GM21447 (cell line): ENCODE results near the gene CAVIN4.

Source experiments
- ATAC-seq: cut with Tn5 transposase; IDR thresholded peaks from one replicate; pipeline ENCODE4 v1.9.1; 2021; ENCODE audit not compliant: unreplicated experiment

CAVIN4 gene

GRCh38 chr9:100589582-100589981 lies 11.7 kb downstream of the CAVIN4 start:
- no peak for ATAC-seq

DNA sequence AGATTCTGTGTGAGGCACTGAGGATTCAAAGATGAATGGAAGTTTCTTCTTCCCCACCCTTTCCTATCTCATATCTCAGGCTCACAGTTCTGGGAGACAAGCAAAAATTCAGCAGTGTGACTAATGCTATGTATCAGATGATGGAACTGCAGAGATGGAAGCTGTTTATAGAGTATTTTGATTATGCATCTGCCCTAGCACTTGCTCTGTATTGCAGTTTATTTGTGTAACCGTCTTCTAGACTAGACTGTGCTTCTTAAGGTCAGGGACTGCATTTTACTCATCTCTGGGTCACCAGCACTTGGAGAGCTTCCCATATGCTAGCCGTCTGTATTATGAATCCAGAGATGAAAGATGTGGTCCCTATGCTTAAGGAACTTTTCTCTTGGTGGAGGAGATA lies 12.6 kb downstream of the CAVIN4 start:
- ATAC-seq = no peak

DNA sequence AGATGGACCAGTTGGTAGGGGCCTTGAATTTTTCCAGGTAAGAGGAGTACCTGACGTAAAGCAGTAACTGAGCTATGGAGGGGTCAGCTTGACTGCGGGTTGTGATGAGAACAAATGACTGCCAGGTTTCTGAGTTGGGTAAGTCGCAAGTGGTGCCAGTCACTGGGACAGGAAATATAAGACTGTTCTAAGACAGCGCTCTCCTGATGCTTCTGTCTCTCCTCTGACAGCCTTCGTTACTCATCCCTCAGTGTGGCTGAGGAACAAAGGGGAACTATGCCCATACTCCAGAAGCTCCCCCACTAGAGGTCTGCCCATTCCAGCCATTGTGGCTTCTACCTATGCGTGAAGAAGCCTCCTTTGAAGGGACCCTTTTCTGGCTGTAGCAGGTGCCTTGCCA lies 13.3 kb downstream of the CAVIN4 start:
- ATAC-seq = no peak

GRCh38 chr9:100591639-100592412 lies 13.9 kb downstream of the CAVIN4 start:
- ATAC-seq = no peak

DNA sequence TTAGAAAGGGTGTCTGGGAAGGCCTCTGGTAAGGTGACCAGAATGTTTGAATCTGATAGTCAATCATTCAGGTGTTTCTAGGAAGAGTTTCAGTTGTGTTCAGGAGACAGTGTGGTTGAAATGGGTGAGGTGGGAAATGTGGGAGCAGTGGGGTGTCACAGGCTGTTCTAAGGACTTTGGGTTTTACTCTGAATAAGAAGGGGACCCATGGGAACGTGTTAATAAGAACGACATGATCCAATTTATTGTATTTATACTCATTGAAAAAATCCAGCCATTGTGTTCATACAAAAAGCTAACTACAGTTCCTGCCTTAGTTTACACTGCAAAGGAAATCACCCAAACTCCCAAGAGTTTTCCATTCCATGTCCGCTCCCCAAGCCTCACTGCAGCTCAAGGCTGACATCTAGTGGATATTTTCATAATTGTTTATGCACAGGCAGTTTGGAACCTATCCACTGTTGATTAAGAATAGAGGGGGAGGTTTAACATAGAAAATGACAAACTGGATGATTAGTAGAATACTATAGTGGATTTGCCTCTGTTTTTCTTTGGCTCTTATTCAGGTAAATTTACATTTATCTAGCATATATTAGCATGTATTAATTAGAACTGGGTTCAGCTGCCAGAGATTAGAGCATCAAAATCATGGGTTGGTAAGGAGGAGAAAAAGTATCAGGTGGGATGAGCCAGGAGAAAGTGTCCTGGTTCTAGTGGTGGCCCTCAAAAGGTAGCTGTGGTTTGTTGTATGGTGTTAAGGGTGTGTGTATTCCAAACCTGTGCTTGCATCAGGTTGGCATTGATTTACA lies 17.7 kb downstream of the CAVIN4 start:
- ATAC-seq = peak; percentile 47

GRCh38 chr9:100597236-100597635 lies 19.4 kb downstream of the CAVIN4 start:
- ATAC-seq = no peak

DNA sequence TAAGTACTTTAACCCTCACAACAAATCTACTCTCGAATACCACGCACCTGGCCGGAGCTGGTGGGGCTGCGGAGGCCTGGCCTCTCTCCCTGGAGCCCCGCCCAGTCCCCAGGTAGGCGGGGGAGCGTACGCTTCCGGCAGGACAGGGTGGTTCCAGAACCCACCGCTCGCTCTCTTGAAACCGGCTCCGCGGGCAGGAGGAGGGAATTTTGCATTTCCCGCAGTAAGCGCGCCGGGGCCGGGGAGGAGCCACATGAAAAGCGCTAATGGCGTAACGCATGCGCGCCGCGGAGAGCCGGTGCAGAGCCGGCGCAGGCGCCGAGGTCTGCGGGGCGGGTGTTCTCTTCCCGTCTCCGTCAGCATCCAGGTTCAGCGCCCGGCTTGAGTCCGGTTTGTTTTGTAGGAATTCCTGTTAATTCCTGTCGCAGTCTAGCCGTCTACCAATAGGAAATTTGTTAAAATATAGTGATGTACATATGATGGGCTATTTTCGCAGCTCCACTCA lies 20.8 kb downstream of the CAVIN4 start:
- peak; percentile 66 for ATAC-seq

GRCh38 chr9:100600521-100601079 lies 22.7 kb downstream of the CAVIN4 start:
- no peak for ATAC-seq

DNA sequence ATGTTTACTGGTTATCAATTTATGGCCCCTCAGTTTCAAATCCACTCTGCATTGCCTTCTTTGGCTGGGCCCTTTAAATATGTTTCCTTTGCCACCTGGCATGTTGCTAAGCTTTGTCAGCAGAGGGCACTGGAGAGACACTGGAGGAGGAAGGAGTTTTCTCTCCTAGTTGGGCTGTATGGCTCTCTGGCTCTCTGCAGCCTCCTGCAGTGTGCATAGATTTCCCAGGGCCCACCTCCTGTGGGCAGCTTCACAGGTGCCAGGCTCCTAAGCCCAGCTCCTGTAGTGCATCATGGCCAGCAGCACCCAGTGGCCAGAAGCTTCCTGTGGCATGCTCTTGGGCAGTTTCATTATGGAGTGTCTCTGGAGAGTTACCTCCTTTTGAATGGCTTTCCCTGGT lies 23.3 kb downstream of the CAVIN4 start:
- ATAC-seq = no peak

DNA sequence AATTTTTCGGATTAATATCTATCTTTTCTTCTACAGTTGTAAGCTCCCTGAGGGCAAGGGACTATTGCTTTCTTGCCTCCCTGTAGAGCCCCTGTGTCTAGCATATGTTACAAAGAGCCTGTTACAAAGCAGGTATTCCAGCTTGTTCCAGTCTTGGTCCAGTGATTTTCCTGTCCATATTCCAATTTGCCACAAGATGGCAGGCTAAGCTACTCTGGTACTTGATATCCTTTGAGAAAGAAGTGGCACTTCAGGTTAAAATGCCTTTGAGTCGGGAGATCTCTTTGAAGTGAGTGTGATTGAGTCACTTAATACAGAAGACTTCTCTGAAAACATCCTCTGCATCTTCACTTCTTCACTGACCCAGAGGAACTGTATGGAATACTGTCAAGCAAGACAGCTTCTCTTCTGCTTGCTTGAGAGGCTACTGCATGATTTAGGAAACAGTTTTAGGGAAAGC lies 24.5 kb downstream of the CAVIN4 start:
- ATAC-seq = no peak

DNA sequence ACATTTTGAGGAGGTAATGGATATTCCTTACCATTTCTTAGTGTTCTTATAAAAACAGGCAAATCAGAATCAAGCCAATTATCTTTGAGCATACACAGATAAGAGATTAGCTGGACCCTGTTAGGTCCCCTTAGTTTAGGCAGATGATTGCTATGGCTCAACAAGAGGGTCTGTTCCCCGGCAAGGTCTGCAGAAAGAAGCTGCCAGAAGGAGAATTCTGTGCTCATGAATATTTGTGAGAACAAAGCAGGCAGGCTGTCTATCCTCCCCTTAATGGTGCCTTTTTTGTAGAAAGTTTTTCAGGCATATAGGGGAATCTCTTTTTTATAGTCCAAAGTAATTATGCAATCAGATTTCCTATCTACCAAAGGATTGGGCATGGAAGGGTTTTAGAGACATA lies 27.5 kb downstream of the CAVIN4 start:
- ATAC-seq = no peak

DNA sequence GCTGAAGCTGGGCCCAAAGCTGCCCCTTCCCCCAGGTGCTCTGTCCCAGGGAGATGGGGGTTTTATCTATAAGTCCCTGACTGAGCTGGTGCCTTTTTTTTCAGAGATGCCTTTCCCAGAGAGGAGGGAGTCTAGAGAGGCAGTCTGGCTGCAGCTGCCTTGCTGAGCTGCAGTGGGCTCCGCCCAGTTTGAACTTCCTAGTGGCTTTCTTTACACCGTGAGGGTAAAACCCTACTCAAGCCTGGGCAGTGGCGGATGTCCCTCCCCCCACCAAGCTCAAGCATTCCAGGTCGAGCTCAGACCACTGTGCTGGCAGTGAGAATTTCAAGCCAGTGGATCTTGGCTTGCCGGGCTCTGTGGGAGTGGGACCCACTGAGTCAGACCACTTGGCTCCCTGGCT lies 41.3 kb downstream of the CAVIN4 start:
- ATAC-seq = no peak

DNA sequence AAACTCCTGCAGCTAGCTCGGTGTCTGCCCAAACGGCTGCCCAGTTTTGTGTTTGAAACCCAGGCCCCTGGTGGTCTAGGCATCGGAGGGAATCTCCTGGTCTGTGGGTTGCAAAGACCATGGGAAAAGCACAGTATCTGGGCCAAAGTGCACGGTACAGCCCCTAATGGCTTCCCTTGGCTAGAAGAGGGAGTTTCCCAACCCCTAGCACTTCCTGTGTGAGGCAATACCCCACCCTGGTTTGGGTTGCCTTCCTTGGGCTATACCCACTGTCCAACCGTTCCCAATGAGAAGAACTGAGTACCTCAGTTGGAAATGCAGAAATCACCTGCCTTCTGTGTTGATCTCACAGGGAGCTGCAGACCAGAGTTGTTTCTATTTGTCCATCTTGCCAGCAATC lies 41.8 kb downstream of the CAVIN4 start:
- no peak for ATAC-seq

GRCh38 chr9:100623969-100624368 lies 46.1 kb downstream of the CAVIN4 start:
- no peak for ATAC-seq

DNA sequence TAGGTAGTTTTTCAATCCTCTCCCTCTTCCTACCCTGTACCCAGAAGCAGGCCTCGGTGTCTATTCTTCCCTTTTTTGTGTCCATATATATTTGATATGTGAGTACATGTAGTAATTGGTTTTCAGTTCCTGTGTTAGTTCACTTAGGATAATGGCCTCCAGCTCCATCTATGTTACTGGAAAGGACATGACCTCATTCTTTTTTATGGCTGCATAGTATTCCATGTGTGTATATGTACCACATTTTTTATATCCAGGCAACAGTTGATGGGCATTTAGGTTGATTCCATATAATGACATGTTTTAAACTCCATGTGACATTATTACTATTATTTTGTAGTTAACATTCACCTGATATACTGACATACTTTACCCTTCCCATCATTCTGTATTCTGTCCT lies 49.1 kb downstream of the CAVIN4 start:
- ATAC-seq = no peak

GRCh38 chr9:100637787-100638186 lies 59.9 kb downstream of the CAVIN4 start:
- ATAC-seq = no peak
